Measurements from ENCODE around the gene POU6F2.

POU6F2 gene

GRCh38 chr7:39228946-39229345 lies 251.2 kb downstream of the POU6F2 start:
- H3K27me3 Mint-ChIP-seq = no peaks in the 10 kb centered on the region
- H3K27ac Mint-ChIP-seq = no peak overlapping the region
- no peak overlapping the region for H3K4me3 Mint-ChIP-seq
- no peak for DNase-seq
- no peaks in the 10 kb centered on the region for H3K9me3 Mint-ChIP-seq
- no peaks in the 10 kb centered on the region for H3K36me3 Mint-ChIP-seq
- CTCF ChIA-PET = no interaction called here
- H3K4me1 Mint-ChIP-seq = no peaks in the 10 kb centered on the region

GRCh38 chr7:39233851-39234529 lies 256.3 kb downstream of the POU6F2 start:
- Mint-ChIP-seq H3K27ac (no peak overlapping the region), H3K4me1 (no peaks in the 10 kb centered on the region), H3K4me3 (no peak overlapping the region), H3K9me3 (no peaks in the 10 kb centered on the region), H3K36me3 (no peaks in the 10 kb centered on the region), H3K27me3 (no peaks in the 10 kb centered on the region)
- no peak for DNase-seq
- CTCF ChIA-PET = no interaction called here

GRCh38 chr7:39238234-39238869 lies 260.6 kb downstream of the POU6F2 start:
- no peak for DNase-seq

GRCh38 chr7:39240864-39241263 lies 263.2 kb downstream of the POU6F2 start:
- no peak for DNase-seq
- no peaks in the 10 kb centered on the region for H3K9me3 Mint-ChIP-seq
- no peak overlapping the region for H3K27ac Mint-ChIP-seq
- no peaks in the 10 kb centered on the region for H3K36me3 Mint-ChIP-seq
- H3K4me3 Mint-ChIP-seq = no peak overlapping the region
- no peaks in the 10 kb centered on the region for H3K27me3 Mint-ChIP-seq
- H3K4me1 Mint-ChIP-seq = no peaks in the 10 kb centered on the region
- CTCF ChIA-PET = no interaction called here

More at GRCh38 chr7:39238234-39238869, 260.6 kb downstream of the POU6F2 start:
- CTCF ChIA-PET = no interaction called here
- Mint-ChIP-seq H3K4me3 (no peak overlapping the region), H3K4me1 (no peaks in the 10 kb centered on the region), H3K36me3 (no peaks in the 10 kb centered on the region), H3K27me3 (no peaks in the 10 kb centered on the region), H3K27ac (no peak overlapping the region), H3K9me3 (no peaks in the 10 kb centered on the region)

GRCh38 chr7:39247576-39247975 lies 269.9 kb downstream of the POU6F2 start:
- CTCF ChIA-PET = no interaction called here
- Mint-ChIP-seq H3K36me3 (no peaks in the 10 kb centered on the region), H3K4me3 (no peak overlapping the region), H3K4me1 (no peaks in the 10 kb centered on the region), H3K27ac (no peak overlapping the region), H3K9me3 (no peaks in the 10 kb centered on the region), H3K27me3 (no peaks in the 10 kb centered on the region)
- no peak for DNase-seq

GRCh38 chr7:39248041-39248691 lies 270.5 kb downstream of the POU6F2 start:
- no peaks in the 10 kb centered on the region for H3K4me1 Mint-ChIP-seq
- DNase-seq = no peak
- H3K27ac Mint-ChIP-seq = no peak overlapping the region
- no peaks in the 10 kb centered on the region for H3K36me3 Mint-ChIP-seq
- CTCF ChIA-PET = no interaction called here
- H3K9me3 Mint-ChIP-seq = no peaks in the 10 kb centered on the region
- H3K27me3 Mint-ChIP-seq = no peaks in the 10 kb centered on the region
- no peak overlapping the region for H3K4me3 Mint-ChIP-seq

- no peaks in the 10 kb centered on the region for H3K27me3 Mint-ChIP-seq
- no peaks in the 10 kb centered on the region for H3K36me3 Mint-ChIP-seq
- H3K9me3 Mint-ChIP-seq = no peaks in the 10 kb centered on the region
- no peak overlapping the region for H3K27ac Mint-ChIP-seq
- H3K4me3 Mint-ChIP-seq = no peak overlapping the region
- DNase-seq = no peak
- H3K4me1 Mint-ChIP-seq = no peaks in the 10 kb centered on the region
- CTCF ChIA-PET = no interaction called here
These were observed 271.0 kb downstream of the POU6F2 start for GRCh38 chr7:39248692-39249090.

- H3K27ac Mint-ChIP-seq = no peak overlapping the region
- no peaks in the 10 kb centered on the region for H3K9me3 Mint-ChIP-seq
- H3K36me3 Mint-ChIP-seq = no peaks in the 10 kb centered on the region
- H3K4me3 Mint-ChIP-seq = no peak overlapping the region
- no peaks in the 10 kb centered on the region for H3K27me3 Mint-ChIP-seq
- H3K4me1 Mint-ChIP-seq = no peaks in the 10 kb centered on the region
- DNase-seq = no peak
- CTCF ChIA-PET = no interaction called here
These were observed 272.0 kb downstream of the POU6F2 start for GRCh38 chr7:39249635-39250152.

- Mint-ChIP-seq H3K27ac (no peak overlapping the region), H3K4me1 (no peaks in the 10 kb centered on the region), H3K9me3 (no peaks in the 10 kb centered on the region), H3K27me3 (no peaks in the 10 kb centered on the region), H3K36me3 (no peaks in the 10 kb centered on the region), H3K4me3 (no peak overlapping the region)
- CTCF ChIA-PET = no interaction called here
- no peak for DNase-seq
These were observed 275.2 kb downstream of the POU6F2 start for GRCh38 chr7:39252916-39253315.

- no peaks in the 10 kb centered on the region for H3K4me1 Mint-ChIP-seq
- no peaks in the 10 kb centered on the region for H3K36me3 Mint-ChIP-seq
- H3K9me3 Mint-ChIP-seq = no peaks in the 10 kb centered on the region
- CTCF ChIA-PET = no interaction called here
- H3K27me3 Mint-ChIP-seq = no peaks in the 10 kb centered on the region
- no peak overlapping the region for H3K4me3 Mint-ChIP-seq
- H3K27ac Mint-ChIP-seq = no peak overlapping the region
- no peak for DNase-seq
These were observed 281.8 kb downstream of the POU6F2 start for GRCh38 chr7:39259391-39260003.

- Mint-ChIP-seq H3K27me3 (no peaks in the 10 kb centered on the region), H3K4me3 (no peak overlapping the region), H3K4me1 (no peaks in the 10 kb centered on the region), H3K27ac (no peak overlapping the region), H3K36me3 (no peaks in the 10 kb centered on the region), H3K9me3 (no peaks in the 10 kb centered on the region)
- no peak for DNase-seq
- CTCF ChIA-PET = no interaction called here
These were observed 282.7 kb downstream of the POU6F2 start for GRCh38 chr7:39260279-39260844.

- Mint-ChIP-seq H3K36me3 (no peaks in the 10 kb centered on the region), H3K9me3 (no peaks in the 10 kb centered on the region), H3K27me3 (no peaks in the 10 kb centered on the region), H3K27ac (no peak overlapping the region), H3K4me3 (no peak overlapping the region), H3K4me1 (no peaks in the 10 kb centered on the region)
- CTCF ChIA-PET = no interaction called here
- no peak for DNase-seq
These were observed 284.1 kb downstream of the POU6F2 start for GRCh38 chr7:39261771-39262170.

GRCh38 chr7:39265641-39266591 lies 288.2 kb downstream of the POU6F2 start:
- Mint-ChIP-seq H3K27me3 (no peaks in the 10 kb centered on the region), H3K9me3 (no peaks in the 10 kb centered on the region), H3K4me1 (no peaks in the 10 kb centered on the region), H3K4me3 (no peak overlapping the region), H3K27ac (no peak overlapping the region), H3K36me3 (no peaks in the 10 kb centered on the region)
- CTCF ChIA-PET = no interaction called here
- DNase-seq = no peak

- Mint-ChIP-seq H3K27ac (no peak overlapping the region), H3K4me1 (no peaks in the 10 kb centered on the region), H3K9me3 (no peaks in the 10 kb centered on the region), H3K36me3 (no peaks in the 10 kb centered on the region), H3K4me3 (no peak overlapping the region), H3K27me3 (no peaks in the 10 kb centered on the region)
- DNase-seq = no peak
- CTCF ChIA-PET = no interaction called here
These were observed 291.3 kb downstream of the POU6F2 start for GRCh38 chr7:39269034-39269433.

Measured in activated naive CD4-positive, alpha-beta T cell treated with anti-CD3 and anti-CD28 coated beads, Interleukin-2, amount 10 ng/mL, durations not matched to agents 7 days and 5 days (primary cell).